WTC11 (cell line): ENCODE results near the gene GP2. TPM values are rescaled to one million over a fixed set of nuclear protein-coding genes. Genes with fewer than 3 reads are reported as not detected.

Experiments
- ATAC-seq: fragments of 200-7000 bp; cut with Tn5 transposase; 2 replicates; pipeline ENCODE4 v1.10.0; 2021; ENCODE audit warnings: mild to moderate bottlenecking, moderate library complexity
- CTCF ChIA-PET: fragments of 300-600 bp; sonication (Branson Sonifier 250); formaldehyde crosslinking; loops from one replicate; lab custom pipeline; 2021; ENCODE audit warnings: antibody characterized with exemption; lab: Charles Lee
- POLR2A ChIA-PET: fragments of 350-600 bp; sonication (Branson Sonifier 250); formaldehyde crosslinking; loops from one replicate; lab custom pipeline; 2021; ENCODE audit warnings: antibody characterized with exemption; lab: Charles Lee
- DNase-seq: peaks from one replicate; pipeline ENCODE4 v3.0.0; 2021; ENCODE audit warnings: low spot score
- H3K27ac Mint-ChIP-seq: 2 replicates; pipeline ENCODE4 v1.8.0; 2021; ENCODE audit warnings: mixed read lengths
- H3K27me3 Mint-ChIP-seq: 2 replicates; pipeline ENCODE4 v1.8.0; 2021; ENCODE audit warnings: low read depth, mild to moderate bottlenecking, moderate library complexity, mixed read lengths
- H3K36me3 Mint-ChIP-seq: 2 replicates; pipeline ENCODE4 v1.8.0; 2021; ENCODE audit warnings: mixed read lengths
- H3K4me1 Mint-ChIP-seq: 2 replicates; pipeline ENCODE4 v1.8.0; 2022; ENCODE audit warnings: mixed read lengths
- H3K4me3 Mint-ChIP-seq: 2 replicates; pipeline ENCODE4 v1.8.0; 2021; ENCODE audit warnings: mild to moderate bottlenecking, moderate library complexity, mixed read lengths
- H3K9me3 Mint-ChIP-seq: 2 replicates; pipeline ENCODE4 v1.8.0; 2021; ENCODE audit warnings: mixed read lengths
- FOXJ3 ChIP-seq: sonication (generic); formaldehyde crosslinking; IDR thresholded peaks from 2 replicates; pipeline ENCODE4 v1.9.0; 2021; ENCODE audit warnings: missing genetic modification reagents, mild to moderate bottlenecking, borderline replicate concordance
- FOXP1 ChIP-seq: sonication (generic); formaldehyde crosslinking; IDR thresholded peaks from 2 replicates; pipeline ENCODE4 v1.8.0; 2022; ENCODE audit warnings: missing genetic modification reagents, mild to moderate bottlenecking, moderate library complexity, borderline replicate concordance
- IRF2 ChIP-seq: sonication (generic); formaldehyde crosslinking; IDR thresholded peaks from 2 replicates; pipeline ENCODE4 v1.8.0; 2022; ENCODE audit warnings: low read depth, missing genetic modification reagents, borderline replicate concordance
- JAZF1 ChIP-seq: fragments of 250-450 bp; sonication (Bioruptor Pico); IDR thresholded peaks from 2 replicates; pipeline ENCODE4 v1.9.0; 2021; ENCODE audit warnings: moderate library complexity, mild to moderate bottlenecking, inconsistent platforms
- SOX15 ChIP-seq: fragments of 250-450 bp; sonication (Bioruptor Pico); IDR thresholded peaks from 2 replicates; pipeline ENCODE4 v1.9.0; 2021; ENCODE audit warnings: mild to moderate bottlenecking
- TEAD1 ChIP-seq: sonication (generic); formaldehyde crosslinking; IDR thresholded peaks from 2 replicates; pipeline ENCODE4 v1.8.0; 2022; ENCODE audit warnings: mild to moderate bottlenecking, missing genetic modification reagents
- total RNA-seq: library from RNA; stranded (reverse); gene quantifications from 3 replicates; pipeline ENCODE4 v1.2.3, GENCODE V29; 2021
- TF ChIP-seq, protein P1 (sequence below): sonication (generic); formaldehyde crosslinking; IDR thresholded peaks from 2 replicates; pipeline ENCODE4 v1.8.0; 2022; ENCODE audit warnings: missing genetic modification reagents
- TF ChIP-seq, protein P2 (sequence below): sonication (generic); formaldehyde crosslinking; IDR thresholded peaks from 2 replicates; pipeline ENCODE4 v1.8.0; 2022; ENCODE audit warnings: mild to moderate bottlenecking, missing genetic modification reagents
- TF ChIP-seq, protein P3 (sequence below): fragments of 250-450 bp; sonication (Bioruptor Pico); IDR thresholded peaks from 2 replicates; pipeline ENCODE4 v2.1.2; 2022; ENCODE audit warnings: mild to moderate bottlenecking, moderate library complexity
- TF ChIP-seq, protein P4 (sequence below): sonication (generic); formaldehyde crosslinking; IDR thresholded peaks from 2 replicates; pipeline ENCODE4 v1.8.1; 2023; ENCODE audit warnings: mild to moderate bottlenecking, missing genetic modification reagents, borderline replicate concordance
- TF ChIP-seq, protein P5 (sequence below): sonication (generic); formaldehyde crosslinking; IDR thresholded peaks from 2 replicates; pipeline ENCODE4 v1.8.0; 2022; ENCODE audit warnings: mild to moderate bottlenecking, missing genetic modification reagents
- TF ChIP-seq, protein P6 (sequence below): sonication (generic); formaldehyde crosslinking; IDR thresholded peaks from 2 replicates; pipeline ENCODE4 v1.8.1; 2022; ENCODE audit warnings: low read depth, mild to moderate bottlenecking, moderate library complexity, missing genetic modification reagents, borderline replicate concordance

Gene GP2
- total RNA-seq, 1 experiment from 2014 or later, result 6.6 TPM

DNA sequence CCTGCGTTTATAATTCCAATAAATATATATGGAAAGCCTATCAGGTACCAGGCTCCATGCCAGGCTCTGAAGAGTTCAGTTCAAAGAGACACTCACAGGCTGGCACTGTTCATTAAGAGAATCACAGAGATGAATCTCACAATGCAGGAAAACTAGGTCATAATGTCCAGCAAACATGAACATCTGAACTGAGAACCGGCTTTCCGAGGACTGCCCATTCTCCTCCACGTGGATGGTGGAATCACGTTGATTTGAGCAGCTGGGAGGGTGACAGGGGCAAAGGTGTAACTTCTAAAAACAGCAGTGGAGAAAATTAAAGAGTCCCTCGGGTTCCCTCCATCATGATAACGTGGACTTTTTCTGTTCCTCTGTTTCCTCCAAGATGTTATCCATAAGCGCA lies 10.2 kb downstream of the GP2 start (continued):
- TF ChIP-seq, protein P1, sequence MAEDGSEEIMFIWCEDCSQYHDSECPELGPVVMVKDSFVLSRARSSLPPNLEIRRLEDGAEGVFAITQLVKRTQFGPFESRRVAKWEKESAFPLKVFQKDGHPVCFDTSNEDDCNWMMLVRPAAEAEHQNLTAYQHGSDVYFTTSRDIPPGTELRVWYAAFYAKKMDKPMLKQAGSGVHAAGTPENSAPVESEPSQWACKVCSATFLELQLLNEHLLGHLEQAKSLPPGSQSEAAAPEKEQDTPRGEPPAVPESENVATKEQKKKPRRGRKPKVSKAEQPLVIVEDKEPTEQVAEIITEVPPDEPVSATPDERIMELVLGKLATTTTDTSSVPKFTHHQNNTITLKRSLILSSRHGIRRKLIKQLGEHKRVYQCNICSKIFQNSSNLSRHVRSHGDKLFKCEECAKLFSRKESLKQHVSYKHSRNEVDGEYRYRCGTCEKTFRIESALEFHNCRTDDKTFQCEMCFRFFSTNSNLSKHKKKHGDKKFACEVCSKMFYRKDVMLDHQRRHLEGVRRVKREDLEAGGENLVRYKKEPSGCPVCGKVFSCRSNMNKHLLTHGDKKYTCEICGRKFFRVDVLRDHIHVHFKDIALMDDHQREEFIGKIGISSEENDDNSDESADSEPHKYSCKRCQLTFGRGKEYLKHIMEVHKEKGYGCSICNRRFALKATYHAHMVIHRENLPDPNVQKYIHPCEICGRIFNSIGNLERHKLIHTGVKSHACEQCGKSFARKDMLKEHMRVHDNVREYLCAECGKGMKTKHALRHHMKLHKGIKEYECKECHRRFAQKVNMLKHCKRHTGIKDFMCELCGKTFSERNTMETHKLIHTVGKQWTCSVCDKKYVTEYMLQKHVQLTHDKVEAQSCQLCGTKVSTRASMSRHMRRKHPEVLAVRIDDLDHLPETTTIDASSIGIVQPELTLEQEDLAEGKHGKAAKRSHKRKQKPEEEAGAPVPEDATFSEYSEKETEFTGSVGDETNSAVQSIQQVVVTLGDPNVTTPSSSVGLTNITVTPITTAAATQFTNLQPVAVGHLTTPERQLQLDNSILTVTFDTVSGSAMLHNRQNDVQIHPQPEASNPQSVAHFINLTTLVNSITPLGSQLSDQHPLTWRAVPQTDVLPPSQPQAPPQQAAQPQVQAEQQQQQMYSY (CRISPR knock-in tag), result no peak
- TF ChIP-seq, protein P2, sequence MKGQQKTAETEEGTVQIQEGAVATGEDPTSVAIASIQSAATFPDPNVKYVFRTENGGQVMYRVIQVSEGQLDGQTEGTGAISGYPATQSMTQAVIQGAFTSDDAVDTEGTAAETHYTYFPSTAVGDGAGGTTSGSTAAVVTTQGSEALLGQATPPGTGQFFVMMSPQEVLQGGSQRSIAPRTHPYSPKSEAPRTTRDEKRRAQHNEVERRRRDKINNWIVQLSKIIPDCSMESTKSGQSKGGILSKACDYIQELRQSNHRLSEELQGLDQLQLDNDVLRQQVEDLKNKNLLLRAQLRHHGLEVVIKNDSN (CRISPR knock-in tag), result no peak

DNA sequence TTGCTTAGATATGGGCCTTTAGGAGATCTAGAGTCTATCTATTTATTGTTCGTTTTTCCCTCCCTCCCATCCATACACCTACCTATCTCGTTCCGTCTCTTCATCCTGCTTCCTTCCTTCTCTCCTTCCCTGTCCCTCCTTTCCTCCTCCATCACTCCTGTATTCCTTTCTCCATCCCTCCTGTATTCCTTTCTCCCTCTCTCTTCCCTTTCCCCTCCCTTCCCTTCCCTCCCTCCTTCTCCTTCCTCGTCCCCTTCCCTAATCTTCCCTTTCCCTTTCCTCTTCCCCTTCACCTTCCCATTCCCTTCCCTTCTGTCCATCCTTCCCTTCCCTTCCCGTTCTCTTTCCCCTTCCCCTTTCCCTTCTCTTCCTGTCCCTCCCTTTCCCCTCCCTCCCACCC lies 10.6 kb downstream of the GP2 start:
- CTCF ChIA-PET, result interaction anchor here (1.4 kb wide), 1 partner anchor 409 kb away, joined by 5 read pairs; no protein-coding TSS in a partner anchor

More for the DNA sequence above, 10.6 kb downstream of the GP2 start:
- ATAC-seq (no peak), DNase-seq (no peak)
- TF ChIP-seq IRF2 (no peak), SOX15 (no peak), JAZF1 (CRISPR knock-in tag) (no peak), FOXP1 (CRISPR knock-in tag) (no peak), FOXJ3 (CRISPR knock-in tag) (no peak), TEAD1 (CRISPR knock-in tag) (no peak)
- TF ChIP-seq, protein P3, sequence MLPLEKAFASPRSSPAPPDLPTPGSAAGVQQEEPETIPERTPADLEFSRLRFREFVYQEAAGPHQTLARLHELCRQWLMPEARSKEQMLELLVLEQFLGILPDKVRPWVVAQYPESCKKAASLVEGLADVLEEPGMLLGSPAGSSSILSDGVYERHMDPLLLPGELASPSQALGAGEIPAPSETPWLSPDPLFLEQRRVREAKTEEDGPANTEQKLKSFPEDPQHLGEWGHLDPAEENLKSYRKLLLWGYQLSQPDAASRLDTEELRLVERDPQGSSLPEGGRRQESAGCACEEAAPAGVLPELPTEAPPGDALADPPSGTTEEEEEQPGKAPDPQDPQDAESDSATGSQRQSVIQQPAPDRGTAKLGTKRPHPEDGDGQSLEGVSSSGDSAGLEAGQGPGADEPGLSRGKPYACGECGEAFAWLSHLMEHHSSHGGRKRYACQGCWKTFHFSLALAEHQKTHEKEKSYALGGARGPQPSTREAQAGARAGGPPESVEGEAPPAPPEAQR (CRISPR knock-in tag), result no peak
- TF ChIP-seq, protein P4, sequence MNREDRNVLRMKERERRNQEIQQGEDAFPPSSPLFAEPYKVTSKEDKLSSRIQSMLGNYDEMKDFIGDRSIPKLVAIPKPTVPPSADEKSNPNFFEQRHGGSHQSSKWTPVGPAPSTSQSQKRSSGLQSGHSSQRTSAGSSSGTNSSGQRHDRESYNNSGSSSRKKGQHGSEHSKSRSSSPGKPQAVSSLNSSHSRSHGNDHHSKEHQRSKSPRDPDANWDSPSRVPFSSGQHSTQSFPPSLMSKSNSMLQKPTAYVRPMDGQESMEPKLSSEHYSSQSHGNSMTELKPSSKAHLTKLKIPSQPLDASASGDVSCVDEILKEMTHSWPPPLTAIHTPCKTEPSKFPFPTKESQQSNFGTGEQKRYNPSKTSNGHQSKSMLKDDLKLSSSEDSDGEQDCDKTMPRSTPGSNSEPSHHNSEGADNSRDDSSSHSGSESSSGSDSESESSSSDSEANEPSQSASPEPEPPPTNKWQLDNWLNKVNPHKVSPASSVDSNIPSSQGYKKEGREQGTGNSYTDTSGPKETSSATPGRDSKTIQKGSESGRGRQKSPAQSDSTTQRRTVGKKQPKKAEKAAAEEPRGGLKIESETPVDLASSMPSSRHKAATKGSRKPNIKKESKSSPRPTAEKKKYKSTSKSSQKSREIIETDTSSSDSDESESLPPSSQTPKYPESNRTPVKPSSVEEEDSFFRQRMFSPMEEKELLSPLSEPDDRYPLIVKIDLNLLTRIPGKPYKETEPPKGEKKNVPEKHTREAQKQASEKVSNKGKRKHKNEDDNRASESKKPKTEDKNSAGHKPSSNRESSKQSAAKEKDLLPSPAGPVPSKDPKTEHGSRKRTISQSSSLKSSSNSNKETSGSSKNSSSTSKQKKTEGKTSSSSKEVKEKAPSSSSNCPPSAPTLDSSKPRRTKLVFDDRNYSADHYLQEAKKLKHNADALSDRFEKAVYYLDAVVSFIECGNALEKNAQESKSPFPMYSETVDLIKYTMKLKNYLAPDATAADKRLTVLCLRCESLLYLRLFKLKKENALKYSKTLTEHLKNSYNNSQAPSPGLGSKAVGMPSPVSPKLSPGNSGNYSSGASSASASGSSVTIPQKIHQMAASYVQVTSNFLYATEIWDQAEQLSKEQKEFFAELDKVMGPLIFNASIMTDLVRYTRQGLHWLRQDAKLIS (CRISPR knock-in tag), result no peak
- TF ChIP-seq, protein P5, sequence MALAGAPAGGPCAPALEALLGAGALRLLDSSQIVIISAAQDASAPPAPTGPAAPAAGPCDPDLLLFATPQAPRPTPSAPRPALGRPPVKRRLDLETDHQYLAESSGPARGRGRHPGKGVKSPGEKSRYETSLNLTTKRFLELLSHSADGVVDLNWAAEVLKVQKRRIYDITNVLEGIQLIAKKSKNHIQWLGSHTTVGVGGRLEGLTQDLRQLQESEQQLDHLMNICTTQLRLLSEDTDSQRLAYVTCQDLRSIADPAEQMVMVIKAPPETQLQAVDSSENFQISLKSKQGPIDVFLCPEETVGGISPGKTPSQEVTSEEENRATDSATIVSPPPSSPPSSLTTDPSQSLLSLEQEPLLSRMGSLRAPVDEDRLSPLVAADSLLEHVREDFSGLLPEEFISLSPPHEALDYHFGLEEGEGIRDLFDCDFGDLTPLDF (CRISPR knock-in tag), result no peak
- TF ChIP-seq, protein P6, sequence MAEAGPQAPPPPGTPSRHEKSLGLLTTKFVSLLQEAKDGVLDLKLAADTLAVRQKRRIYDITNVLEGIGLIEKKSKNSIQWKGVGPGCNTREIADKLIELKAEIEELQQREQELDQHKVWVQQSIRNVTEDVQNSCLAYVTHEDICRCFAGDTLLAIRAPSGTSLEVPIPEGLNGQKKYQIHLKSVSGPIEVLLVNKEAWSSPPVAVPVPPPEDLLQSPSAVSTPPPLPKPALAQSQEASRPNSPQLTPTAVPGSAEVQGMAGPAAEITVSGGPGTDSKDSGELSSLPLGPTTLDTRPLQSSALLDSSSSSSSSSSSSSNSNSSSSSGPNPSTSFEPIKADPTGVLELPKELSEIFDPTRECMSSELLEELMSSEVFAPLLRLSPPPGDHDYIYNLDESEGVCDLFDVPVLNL (CRISPR knock-in tag), result no peak
- TF ChIP-seq, all 79 proteins: peak for 0
- Mint-ChIP-seq H3K36me3 (no peaks in the 10 kb centered on the region), H3K4me1 (peaks cover 10% of the 10 kb centered on the region), H3K27ac (no peak overlapping the region), H3K9me3 (peaks cover 13% of the 10 kb centered on the region), H3K27me3 (no peaks in the 10 kb centered on the region), H3K4me3 (no peak overlapping the region)
- POLR2A ChIA-PET, result no interaction called here
